ENCODE data around the gene RNF150.
A peak's percentile ranks its signal among the peaks of the same experiment; 100 is the strongest.

DNA sequence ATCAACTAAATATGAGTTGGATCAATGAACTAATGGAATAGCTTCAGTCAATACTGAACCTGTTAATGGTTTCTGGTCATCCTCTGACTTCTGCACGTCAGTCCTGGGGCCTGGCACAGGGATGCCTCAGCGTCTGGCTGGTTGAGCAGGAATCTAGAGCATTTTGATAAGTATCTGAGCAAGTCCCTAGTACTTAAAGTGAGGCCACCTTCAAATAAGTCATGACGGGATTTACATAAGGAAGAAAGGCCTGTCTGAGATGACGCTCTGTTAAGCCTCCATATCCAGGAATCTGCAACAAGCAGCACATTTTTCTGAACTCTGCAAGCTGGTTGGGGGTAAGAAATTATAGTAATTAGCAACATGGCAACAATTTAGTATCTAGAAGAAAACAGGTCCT, 293.9 kb downstream of the RNF150 start:
- TF ChIP-seq ZFP30 (CRISPR knock-in tag; IDR thresholded peaks at IDR 0.05): no peak
- no peak for TF ChIP-seq ZNF8 (CRISPR knock-in tag; IDR thresholded peaks at IDR 0.05)
- no peak for TF ChIP-seq RARB (CRISPR knock-in tag; IDR thresholded peaks at IDR 0.05)
- TF ChIP-seq, protein P1, sequence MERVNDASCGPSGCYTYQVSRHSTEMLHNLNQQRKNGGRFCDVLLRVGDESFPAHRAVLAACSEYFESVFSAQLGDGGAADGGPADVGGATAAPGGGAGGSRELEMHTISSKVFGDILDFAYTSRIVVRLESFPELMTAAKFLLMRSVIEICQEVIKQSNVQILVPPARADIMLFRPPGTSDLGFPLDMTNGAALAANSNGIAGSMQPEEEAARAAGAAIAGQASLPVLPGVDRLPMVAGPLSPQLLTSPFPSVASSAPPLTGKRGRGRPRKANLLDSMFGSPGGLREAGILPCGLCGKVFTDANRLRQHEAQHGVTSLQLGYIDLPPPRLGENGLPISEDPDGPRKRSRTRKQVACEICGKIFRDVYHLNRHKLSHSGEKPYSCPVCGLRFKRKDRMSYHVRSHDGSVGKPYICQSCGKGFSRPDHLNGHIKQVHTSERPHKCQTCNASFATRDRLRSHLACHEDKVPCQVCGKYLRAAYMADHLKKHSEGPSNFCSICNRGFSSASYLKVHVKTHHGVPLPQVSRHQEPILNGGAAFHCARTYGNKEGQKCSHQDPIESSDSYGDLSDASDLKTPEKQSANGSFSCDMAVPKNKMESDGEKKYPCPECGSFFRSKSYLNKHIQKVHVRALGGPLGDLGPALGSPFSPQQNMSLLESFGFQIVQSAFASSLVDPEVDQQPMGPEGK (CRISPR knock-in tag; IDR thresholded peaks at IDR 0.05; ENCODE audit: borderline replicate concordance): no peak
- TF ChIP-seq ZFP3 (CRISPR knock-in tag; IDR thresholded peaks at IDR 0.05): no peak
- TF ChIP-seq ISL1 (CRISPR knock-in tag; IDR thresholded peaks at IDR 0.05): 0 out of 2 replicates have a peak, but pooled peaks have one; percentile 10
- TF ChIP-seq, protein P2, sequence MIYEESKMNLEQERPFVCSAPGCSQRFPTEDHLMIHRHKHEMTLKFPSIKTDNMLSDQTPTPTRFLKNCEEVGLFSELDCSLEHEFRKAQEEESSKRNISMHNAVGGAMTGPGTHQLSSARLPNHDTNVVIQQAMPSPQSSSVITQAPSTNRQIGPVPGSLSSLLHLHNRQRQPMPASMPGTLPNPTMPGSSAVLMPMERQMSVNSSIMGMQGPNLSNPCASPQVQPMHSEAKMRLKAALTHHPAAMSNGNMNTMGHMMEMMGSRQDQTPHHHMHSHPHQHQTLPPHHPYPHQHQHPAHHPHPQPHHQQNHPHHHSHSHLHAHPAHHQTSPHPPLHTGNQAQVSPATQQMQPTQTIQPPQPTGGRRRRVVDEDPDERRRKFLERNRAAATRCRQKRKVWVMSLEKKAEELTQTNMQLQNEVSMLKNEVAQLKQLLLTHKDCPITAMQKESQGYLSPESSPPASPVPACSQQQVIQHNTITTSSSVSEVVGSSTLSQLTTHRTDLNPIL (CRISPR knock-in tag; IDR thresholded peaks at IDR 0.05; ENCODE audit: low read depth): no peak
- no peak for TF ChIP-seq SNAI2 (CRISPR knock-in tag; IDR thresholded peaks at IDR 0.05)
- TF ChIP-seq CSDC2 (CRISPR knock-in tag; IDR thresholded peaks at IDR 0.05): no peak
- TF ChIP-seq GLIS3 (CRISPR knock-in tag; IDR thresholded peaks at IDR 0.05): no peak
- TF ChIP-seq ESRRG (CRISPR knock-in tag; IDR thresholded peaks at IDR 0.05): no peak
- no peak for TF ChIP-seq ZC3H10 (CRISPR knock-in tag; IDR thresholded peaks at IDR 0.05)
- TF ChIP-seq, protein P3, sequence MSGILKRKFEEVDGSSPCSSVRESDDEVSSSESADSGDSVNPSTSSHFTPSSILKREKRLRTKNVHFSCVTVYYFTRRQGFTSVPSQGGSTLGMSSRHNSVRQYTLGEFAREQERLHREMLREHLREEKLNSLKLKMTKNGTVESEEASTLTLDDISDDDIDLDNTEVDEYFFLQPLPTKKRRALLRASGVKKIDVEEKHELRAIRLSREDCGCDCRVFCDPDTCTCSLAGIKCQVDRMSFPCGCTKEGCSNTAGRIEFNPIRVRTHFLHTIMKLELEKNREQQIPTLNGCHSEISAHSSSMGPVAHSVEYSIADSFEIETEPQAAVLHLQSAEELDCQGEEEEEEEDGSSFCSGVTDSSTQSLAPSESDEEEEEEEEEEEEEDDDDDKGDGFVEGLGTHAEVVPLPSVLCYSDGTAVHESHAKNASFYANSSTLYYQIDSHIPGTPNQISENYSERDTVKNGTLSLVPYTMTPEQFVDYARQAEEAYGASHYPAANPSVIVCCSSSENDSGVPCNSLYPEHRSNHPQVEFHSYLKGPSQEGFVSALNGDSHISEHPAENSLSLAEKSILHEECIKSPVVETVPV (CRISPR knock-in tag; IDR thresholded peaks at IDR 0.05): no peak

Data from SK-N-SH treated with all-trans-retinoic acid at 6 μM for 48 hours (cell line).